ENCODE results near the gene POLR3A.

Gene POLR3A

DNA sequence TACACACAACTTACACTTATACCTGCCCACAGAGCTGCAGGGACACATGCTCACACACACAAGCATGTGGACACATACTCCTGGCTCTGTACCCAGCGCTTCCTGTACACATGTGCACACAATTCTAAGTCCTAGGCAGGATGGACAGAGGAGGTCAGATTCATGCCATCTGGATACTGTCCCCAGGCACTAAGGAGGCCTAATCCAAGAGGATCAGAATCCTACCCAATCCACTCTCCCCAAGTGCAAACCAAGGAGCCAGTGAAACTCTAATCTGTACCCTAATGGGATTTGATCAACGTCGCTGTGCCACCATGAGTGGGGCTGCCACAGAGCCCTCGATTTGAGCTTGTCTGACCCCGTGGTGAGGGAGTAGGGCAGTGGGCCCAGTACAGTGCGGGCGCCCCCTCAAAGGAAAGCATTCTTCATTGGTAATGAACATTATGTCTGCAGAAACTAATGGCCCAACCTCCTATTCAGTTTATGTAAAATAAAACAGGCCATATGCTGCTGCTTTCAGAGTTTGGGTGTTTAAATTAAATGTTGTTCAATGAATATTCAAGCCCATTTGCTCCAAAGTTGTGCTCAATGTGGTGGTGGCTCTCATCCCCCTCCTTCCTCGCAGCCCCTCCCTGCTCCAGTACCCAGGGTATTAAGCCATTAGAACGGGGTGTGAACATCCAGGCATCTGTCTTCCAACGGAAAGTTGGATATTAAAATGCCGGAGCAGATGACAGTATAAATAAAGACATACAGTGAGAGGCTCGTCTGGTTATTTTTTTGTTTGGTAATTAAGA is 30.8 kb upstream of the POLR3A start:
- no peak for DNase-seq (ENCODE audit: low spot score)
- TF ChIP-seq, protein P1, sequence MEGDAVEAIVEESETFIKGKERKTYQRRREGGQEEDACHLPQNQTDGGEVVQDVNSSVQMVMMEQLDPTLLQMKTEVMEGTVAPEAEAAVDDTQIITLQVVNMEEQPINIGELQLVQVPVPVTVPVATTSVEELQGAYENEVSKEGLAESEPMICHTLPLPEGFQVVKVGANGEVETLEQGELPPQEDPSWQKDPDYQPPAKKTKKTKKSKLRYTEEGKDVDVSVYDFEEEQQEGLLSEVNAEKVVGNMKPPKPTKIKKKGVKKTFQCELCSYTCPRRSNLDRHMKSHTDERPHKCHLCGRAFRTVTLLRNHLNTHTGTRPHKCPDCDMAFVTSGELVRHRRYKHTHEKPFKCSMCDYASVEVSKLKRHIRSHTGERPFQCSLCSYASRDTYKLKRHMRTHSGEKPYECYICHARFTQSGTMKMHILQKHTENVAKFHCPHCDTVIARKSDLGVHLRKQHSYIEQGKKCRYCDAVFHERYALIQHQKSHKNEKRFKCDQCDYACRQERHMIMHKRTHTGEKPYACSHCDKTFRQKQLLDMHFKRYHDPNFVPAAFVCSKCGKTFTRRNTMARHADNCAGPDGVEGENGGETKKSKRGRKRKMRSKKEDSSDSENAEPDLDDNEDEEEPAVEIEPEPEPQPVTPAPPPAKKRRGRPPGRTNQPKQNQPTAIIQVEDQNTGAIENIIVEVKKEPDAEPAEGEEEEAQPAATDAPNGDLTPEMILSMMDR (IDR thresholded peaks at IDR 0.05; ENCODE audit: extremely low read depth, missing control alignments), result no peak

DNA sequence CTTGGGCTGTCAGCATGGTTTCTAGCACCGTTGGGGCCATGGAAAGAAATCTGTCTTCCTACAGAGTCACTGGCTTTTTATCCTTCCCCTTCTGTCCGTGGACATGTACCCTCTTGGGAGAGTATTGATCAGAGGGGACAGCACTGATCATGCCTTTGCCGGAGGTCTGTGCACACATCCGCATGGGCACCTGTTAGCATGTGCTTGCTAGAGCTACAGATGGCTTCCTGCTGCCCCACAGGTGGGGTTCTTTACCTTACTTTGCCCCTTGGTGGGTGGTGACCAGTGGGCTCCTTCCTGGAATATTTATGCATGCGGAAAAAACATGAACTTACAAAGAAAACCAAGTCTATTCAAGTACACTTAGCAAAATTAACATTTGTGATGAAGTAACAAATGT is 29.2 kb upstream of the POLR3A start:
- DNase-seq (ENCODE audit: low spot score), result no peak
- TF ChIP-seq, protein P1 (IDR thresholded peaks at IDR 0.05; ENCODE audit: extremely low read depth, missing control alignments), result no peak

DNA sequence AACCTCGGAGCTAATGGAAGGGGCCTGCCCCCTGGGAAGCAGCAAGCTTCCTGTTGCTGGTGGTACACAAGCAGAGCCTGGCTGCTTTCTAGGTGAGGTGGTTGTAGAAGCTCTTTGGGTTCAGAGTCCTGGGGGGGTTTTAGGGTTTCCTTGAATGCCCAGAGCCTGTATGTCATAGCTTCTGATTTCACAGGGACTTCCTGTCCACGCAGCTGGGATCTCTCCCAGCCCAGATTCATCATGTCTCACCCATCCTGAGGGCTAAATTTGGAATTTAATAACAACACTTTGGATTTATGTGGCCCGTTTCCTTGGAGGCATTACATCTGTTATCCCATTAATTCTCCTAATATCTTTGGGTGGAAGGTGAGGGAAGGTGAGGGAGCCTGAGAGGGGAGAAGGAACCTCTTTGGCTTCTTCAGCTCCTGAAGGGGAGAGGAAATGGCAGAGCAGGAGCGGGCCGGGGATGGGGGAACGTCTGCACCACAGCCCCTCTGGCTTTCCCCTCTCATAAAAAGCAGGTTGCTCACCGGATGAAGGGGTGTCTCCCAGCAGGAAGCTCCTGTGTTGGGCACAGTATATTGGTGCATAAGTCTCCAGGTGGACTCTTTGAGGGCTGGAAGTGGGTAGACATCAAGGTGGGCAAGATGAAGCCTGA is 24.0 kb upstream of the POLR3A start:
- no peak for DNase-seq (ENCODE audit: low spot score)
- TF ChIP-seq, protein P1 (IDR thresholded peaks at IDR 0.05; ENCODE audit: extremely low read depth, missing control alignments), result no peak

DNA sequence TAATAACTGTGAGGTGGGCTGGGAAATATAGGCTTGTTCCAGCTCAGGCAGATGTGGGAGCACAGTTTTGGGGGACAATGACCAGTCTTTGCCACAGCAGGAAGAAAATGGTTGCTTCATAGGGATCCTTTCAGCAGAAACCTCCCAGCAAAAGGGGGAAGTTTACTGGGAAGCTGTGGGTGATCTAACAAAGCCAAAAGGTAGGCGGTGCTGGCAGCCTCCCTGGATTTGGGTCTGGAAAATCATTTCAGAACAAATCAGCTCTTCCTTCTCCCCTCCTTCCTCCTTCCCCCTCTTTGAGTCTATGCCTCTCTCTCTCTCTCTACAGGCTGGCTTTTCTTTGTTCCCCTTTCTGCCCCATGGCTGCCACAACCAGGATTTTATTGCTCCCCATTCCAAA is 20.5 kb upstream of the POLR3A start:
- no peak for DNase-seq (ENCODE audit: low spot score)
- TF ChIP-seq, protein P1 (IDR thresholded peaks at IDR 0.05; ENCODE audit: extremely low read depth, missing control alignments), result no peak

DNA sequence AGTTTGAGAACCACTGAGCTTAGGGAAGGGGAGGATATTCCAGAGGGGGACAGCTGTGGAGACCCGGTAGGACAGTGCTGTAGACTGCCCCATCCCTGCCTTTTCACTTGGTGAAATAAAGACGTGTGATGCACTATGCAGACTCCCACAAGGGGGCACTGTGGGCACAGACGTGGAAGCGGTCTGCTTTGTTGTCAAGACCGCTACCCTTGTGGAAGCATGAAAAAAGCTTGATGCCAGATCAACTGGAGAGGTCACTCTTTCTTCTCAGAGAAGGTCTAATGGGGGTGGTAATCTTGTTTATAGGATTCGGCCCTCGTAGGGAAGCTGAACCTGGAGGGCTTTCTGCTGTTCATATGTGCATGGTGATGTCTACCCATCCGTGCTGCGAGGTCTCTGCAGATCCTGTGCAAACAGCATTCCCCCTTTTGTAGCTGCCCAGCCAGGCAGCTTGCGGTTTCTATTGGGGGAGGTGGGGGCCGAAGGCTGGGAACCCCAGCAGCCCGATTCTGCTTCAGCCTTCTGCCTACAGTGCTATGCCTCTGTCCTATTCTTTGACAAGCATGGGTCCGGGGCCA is 18.1 kb upstream of the POLR3A start:
- DNase-seq (ENCODE audit: low spot score), result peak; percentile 63
- TF ChIP-seq, protein P1 (IDR thresholded peaks at IDR 0.05; ENCODE audit: extremely low read depth, missing control alignments), result peak; percentile 93

DNA sequence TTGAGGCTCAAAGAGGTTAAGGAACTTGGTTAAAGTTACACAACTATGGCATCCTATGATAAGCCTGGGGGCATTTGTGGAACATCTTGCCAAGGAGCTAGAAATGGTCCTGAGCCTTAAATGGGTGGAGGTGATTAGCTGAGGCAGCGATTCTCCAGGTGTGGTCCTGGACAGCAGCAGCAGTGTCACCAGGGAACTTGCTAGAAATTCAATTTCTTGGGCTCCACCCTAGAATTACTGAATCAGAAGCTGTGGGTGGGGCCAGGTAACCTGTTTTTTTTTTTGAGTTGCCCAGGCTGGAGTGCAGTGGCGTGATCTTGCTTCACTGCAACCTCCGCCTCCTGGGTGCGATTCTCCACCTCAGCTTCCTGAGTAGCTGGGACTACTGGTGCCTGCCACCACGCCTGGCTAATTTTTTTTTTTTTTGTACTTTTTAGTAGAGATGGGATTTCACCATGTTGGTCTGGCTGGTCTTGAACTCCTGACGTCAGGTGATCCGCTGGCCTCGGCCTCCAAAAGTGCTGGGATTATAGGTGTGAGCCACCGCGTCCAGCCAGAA is 17.5 kb upstream of the POLR3A start:
- DNase-seq (ENCODE audit: low spot score), result no peak
- TF ChIP-seq, protein P1 (IDR thresholded peaks at IDR 0.05; ENCODE audit: extremely low read depth, missing control alignments), result no peak

DNA sequence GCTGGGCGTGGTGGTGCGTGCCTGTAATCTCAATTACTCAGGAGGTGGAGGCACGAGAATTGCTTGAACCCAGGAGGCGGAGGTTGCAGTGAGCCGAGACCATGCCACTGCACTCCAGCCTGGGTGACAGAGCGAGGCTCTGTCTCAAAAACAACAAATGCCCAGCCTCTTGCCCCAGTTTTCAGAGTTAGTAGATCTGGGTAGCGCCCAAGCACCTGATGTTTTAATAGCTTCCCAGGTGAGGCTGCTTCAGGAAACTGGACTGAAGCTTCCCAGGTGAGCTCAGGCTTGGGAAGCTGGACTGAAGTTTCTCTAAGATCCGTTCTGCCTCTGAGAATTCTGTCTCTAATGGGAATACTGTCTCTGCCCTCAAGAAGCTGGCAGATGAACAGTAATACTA is 16.5 kb upstream of the POLR3A start:
- DNase-seq (ENCODE audit: low spot score), result no peak
- TF ChIP-seq, protein P1 (IDR thresholded peaks at IDR 0.05; ENCODE audit: extremely low read depth, missing control alignments), result no peak
